ENCODE data around the gene FHIP1A.
A peak's percentile ranks its signal among the peaks of the same experiment; 100 is the strongest.
"Not testable (repeated sequence)": the region's sequence is repeated elsewhere in the genome, so short reads cannot be mapped to it uniquely, and the experiment has no call there.

FHIP1A gene

DNA sequence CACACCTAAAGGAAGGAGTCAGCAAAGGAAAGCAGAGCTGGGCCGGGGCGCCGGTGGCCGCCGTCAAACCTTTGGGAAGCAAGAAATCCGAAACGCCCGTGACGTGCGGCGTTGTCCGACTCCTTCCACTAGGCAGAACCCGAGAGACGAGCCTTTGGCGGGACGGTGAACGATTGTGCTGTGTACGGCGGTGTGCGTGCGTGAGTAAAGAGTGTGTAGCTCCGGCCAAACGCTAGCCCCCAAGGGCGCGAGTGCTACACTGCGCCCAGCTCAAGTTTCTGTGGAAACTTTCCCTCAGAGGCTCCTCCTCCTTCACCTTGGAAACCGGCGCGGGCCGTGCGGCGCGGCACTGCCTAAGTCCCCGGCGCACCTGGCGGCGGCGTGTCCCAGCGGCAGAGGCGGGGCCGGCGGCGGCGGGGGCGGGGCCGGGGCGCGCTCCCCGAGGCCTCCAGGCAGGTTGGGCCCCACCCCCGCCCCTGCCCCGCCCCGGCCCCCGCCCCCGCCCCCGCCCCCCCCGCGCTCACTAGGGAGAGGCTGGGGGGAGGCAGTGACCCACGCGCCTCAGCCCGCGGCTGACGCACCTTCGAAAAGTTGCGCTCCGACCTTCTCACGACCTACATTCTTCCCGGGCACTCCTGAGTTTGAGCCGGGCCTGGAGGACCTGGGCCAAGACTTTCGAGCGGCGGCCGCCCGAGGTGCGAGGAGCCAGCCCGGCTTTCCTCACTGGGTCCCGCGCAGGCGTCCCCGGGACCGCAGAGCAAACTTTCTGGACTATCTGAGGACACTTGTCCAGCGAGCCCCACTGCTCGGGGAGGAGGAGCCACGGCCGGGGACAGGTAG lies at the start of gene FHIP1A:
Gene FHIP1A, plus strand, starts transcription at position 547 of the 840 bp plus-strand sequence. CDS start 157,084 bp downstream, outside the sequence.
- peak; percentile 68 for DNase-seq

DNA sequence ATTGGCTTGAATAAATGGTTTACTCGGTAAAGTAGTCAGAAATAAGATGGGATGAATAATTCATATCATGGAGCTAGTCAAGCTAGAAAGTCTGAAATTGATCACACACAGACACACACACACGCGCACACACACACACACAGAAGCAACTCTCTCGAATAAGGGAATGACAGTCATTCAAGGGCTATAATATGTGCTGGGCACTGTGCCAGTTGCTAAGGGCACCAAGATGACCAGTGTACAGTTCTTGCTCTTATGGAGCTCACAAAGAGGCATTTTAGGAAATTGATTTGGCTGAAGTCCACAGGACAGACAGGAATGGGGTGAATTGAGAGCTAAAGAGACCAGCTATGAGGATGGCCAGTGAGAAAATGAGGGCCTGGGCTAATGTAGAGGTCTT lies 49.4 kb upstream of the FHIP1A start:
- DNase-seq, result no peak

DNA sequence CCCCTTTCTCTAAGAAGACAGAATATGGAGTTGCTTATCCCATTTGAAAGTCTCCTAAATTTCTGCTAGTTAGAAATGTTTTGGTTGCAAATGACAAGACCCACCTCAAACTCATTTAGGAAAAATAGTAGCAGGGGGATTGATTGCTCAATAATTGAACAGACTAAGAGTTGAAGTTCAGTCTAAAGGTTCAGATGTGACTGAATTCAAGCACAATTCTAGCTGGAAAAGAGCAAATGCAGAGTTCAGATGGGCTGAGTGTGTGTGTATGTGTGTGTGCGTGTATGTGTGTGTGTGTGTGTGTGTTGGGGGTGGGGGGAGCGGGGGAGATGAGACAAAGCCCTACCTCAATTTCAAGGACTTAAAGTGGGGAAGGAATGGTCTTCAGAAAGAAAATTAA lies 47.9 kb upstream of the FHIP1A start:
- no peak for DNase-seq

DNA sequence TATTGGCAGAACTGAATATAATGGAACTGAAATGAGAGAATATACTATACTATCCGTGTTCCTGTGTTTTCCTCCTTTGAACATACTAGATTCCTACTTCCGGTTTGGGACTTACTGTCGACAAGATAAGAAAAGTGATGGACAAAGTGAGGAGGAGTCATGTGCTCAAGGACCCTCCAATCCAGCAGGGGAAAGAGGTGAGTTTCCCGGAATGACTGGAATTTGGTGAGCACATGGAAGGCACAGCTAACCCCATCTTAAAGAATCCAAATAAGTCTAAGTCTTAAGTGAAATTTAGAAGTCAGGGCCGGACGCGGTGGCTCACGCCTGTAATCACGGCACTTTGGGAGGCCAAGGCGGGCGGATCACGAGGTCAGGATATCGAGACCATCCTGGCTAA lies 47.0 kb upstream of the FHIP1A start:
- DNase-seq, result no peak

DNA sequence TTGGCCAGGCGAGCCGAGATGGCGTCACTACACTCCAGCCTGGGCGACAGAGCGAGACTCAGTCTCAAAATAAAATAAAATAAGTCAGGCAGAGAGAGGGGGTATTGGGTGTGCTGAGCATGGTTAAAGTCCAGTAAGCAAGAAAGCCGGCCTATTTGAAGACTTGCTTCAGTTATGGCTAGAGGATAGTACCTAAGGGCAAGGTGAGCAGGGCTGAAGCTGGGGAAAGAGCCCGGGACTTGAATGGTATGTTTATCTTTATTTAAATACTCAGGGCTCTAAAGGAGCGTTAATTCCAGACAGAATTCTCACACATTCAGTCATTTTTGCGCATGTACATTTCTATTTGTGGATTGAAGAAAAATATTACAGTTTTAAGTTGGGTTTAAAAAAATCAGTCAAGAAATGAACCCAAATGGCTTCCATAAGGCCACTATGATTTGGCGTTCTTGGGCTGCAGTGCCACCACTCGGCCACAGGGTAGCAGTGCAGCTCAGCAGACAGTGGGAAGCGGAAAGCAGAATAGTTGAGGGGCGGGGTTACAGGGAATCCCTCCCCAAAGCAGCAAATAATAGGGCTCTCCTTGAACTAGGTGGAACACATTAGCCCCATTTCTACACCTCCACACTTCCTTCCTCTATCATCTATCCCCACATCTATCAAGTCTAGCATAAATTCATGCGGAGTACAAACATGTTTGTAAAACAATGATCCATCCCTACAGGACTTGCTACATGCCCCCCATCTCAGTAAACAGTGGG lies 46.4 kb upstream of the FHIP1A start:
- peak; percentile 73 for DNase-seq

DNA sequence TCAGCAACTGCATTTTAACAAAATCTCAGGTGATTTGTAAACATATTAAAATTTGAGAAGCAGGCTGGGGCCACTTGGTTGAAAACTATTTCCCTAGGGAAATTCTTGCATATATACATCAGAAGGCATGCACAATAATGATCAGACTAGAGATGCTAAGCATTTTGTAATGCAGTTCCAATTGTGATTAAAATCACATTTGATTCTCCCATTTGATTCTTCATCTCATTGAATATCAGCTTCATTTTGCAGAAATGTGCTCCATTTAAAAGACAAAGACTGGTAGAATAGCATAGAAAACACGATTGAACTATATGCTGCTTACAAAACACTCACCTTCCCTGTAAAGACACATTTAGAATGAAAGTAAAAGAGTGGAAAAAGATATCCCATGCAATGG lies 32.4 kb upstream of the FHIP1A start:
- DNase-seq, result no peak

DNA sequence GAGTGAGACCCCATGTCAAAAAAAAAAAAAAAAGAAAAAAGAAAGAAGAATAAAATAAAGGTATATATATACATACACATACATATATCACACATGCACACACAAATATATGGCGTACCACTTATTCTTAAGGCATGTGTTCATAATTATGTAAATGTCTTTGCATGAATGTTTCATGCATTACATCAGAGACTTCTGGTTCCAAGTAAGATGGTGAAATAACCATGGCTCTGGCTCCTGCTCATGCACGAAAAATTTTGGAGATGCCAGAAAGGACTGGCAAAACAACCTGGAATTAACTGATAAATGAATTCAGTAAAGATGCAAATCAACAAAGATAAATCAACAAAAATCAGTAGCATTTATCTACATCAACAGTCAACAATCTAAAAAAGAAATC lies 19.7 kb upstream of the FHIP1A start:
- DNase-seq, result no peak

DNA sequence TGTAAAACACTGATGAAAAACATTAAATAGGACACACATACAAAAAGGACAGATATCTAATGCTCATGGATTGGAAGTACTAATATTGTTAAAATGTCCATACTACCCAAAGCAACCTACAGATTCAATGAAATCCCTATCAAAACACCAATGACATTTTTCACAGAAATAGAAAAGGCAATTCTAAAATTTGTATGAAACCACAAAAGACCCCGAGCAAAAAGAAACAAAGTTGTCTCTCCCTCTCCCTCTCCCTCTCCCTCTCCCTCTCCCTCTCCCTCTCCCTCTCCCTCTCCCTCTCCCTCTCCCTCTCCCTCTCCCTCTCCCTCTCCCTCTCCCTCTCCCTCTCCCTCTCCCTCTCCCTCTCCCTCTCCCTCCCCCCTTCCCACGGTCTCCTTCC lies 19.2 kb upstream of the FHIP1A start:
- not testable (repeated sequence) for DNase-seq

DNA sequence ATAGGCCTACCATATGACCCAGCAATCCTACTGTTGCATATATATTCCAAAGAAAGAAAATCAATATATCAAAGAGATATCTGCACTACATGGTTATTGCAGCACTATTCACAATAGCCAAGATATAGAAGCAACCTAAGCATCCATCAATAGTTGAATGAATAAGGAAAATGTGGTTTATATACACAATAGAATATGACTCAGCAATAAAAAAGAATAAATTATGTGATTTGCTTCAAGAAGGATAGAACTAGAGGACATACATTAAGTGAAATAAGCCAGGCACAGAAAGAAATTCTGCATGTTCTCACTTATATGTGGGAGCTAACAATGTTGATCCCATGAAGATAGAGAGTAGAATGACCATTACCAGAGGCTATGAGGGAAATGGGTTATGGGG lies 13.1 kb upstream of the FHIP1A start:
- DNase-seq, result no peak

DNA sequence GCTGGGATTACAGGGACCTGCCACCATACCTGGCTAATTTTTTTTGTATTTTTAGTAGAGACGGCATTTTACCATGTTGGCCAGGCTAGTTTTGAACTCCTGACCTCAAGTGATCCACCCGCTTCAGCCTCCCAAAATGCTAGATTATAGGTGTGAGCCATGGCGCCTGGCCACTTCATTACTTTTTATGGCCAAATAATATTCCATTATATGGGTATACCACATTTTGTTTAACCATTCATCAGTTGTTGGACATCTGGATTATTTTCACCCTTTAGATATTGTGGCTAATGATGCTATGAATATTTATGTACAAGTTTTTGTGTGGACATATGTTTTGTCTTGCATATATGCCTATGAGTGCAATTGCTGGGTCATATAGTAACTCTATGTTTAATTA lies 8.6 kb upstream of the FHIP1A start:
- no peak for DNase-seq

DNA sequence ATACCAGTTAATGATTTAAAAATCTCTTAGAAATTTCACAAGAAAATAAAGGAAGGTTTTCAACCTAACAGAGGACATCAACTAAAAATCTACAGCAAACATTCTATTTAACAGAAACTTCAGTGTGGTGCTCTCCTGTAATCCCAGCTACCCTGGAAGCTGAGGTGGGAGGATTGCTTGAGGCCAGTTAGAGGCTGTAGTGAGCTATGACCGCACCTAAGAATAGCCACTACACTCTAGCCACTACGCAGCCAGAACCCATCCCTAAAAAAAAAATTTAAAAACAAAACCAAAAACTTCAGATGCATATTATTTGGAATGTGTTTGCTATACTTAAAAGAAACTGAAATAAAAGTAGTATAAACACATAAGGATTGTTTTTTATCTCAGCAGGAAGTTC lies 7.2 kb upstream of the FHIP1A start:
- DNase-seq, result no peak

DNA sequence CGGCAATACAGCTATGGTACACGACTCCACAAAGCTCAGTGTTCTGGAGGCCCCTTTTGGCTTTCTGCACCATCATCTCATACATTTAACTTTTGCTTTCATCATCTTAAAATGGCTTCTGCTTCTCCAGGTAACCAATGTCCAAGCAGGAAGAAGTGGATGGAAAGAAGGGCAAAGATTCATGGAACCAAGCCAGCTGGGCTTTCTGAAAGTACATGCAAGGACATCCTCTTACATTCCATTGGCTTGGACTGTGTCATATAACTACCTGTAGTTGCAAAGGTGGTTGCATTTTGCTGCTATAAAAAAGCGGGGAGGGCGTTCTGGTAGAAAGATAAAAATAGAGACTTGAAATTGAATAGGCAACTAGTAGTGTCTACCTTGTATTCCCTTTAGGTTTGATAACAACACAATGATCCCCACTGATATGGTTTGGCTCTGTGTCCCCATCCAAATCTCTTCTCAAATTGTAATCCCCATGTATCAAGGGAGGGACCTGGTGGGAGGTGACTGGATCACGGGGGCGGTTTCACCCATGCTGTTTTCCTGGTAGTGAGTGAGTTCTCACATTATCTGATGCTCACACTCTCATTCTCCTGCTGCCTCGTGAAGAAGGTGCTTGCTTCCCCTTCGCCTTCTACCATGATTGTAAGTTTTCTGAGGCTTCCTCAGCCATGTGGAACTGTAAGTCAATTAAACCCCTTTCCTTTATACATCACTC lies 6.7 kb upstream of the FHIP1A start:
- no peak for DNase-seq

DNA sequence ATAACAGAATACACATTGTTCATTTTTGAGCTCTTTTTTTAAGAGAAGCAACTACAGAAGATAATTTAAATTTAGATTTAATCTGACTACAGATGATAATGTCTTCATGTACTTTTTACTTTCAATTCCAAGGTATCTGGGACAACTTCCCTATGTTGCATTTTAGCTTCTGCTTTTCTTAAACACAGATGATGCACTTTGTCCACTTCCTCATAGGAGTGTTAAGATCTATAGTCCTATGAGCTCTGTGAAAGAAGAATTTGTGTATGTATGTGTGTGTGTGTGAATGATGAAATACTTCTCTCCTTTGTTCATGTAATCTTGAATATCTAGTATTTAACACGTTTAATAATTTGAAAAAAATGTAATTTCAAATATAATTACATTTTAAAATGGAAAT lies 5.3 kb upstream of the FHIP1A start:
- no peak for DNase-seq

DNA sequence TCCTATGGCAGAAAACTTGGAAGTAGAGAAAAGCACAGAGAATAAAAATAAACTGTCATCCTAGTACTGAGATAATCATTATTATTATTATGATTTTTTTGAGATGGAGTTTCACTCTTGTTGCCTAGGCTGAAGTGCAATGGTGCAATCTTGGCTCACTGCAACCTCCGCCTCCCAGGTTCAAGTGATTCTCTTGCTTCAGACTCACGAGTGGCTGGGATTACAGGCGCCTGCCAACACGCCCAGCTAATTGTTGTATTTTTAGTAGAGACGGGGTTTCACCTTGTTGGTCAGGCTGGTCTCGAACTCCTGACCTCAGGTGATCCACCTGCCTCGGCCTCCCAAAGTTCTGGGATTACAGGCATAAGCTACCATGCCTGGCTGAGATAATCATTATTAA lies 4.2 kb upstream of the FHIP1A start:
- DNase-seq, result not testable (repeated sequence)

DNA sequence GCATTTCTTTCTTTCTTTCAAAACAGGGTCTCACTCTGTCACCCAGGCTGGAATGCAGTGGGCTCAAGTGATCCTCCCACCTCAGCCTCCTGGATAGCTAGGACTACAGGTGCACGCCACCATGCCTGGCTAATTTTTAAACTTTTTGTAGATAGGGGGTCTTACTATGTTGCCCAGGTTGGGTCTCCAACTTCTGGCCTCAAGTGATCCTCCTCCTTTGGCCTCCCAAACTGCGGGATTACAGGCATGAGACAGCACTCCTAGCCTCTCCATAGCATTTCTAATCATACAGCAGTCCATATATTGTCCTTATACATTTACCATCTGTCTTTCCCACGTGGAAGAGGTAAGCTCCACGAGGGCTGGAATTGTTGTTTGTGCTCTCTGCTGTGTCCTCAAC lies 2.0 kb upstream of the FHIP1A start:
- no peak for DNase-seq

DNA sequence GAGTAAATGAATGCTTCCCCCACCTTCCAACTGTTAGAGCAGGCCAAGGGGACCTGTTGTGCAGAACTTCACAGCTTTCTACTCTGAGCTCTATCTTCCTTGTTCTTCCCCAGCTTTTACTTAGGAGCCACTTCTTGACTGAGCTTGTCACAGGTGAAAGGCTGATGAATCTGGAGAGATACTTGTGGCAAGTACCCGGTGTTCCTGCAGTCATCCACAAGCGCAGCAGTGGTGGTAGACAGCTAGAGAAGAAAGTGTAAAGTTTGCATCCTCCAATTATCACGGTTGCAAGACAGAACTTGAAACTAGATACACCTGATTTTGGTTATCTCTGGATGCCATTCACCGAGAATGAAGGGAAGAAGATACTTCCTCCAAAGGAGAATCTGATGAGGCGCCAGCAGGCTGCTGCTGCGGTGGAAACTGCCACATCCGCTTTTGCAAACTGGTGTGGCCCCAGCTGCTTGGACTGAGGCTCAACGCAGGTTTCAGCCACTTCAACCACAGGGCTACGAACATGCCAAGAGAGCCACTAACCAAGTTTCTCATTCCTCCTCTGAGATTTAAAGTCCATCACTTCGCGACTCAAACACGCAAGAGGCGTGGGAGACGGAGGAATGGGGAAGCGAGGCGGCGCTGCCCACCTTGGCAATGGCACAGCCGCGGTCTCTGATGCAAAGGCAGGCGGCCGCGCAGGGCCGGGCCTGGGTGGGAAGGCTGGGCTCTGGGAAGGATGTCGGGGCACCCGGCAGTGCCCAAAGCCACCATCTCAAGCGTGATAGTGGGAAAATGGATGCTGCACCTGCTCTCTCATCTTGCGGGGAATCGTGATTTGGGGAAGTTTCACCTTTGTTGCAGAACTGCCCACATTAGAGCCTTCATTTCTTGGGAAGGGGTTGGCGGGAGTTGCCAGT lies 1.3 kb upstream of the FHIP1A start:
- peak; percentile 47 for DNase-seq

DNA sequence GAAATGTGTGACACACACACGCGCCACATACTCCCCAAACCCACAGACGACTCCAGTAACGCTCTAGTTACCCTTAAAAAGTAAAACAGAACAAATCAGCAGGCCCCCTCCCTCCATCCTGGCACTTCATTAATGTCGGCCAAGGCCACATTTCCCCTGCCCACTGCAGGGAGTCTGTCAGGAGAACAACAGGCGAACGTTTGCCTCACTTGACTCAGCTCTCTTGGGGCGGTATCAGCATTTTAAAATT lies 671 bp upstream of the FHIP1A start:
- DNase-seq, result no peak

DNA sequence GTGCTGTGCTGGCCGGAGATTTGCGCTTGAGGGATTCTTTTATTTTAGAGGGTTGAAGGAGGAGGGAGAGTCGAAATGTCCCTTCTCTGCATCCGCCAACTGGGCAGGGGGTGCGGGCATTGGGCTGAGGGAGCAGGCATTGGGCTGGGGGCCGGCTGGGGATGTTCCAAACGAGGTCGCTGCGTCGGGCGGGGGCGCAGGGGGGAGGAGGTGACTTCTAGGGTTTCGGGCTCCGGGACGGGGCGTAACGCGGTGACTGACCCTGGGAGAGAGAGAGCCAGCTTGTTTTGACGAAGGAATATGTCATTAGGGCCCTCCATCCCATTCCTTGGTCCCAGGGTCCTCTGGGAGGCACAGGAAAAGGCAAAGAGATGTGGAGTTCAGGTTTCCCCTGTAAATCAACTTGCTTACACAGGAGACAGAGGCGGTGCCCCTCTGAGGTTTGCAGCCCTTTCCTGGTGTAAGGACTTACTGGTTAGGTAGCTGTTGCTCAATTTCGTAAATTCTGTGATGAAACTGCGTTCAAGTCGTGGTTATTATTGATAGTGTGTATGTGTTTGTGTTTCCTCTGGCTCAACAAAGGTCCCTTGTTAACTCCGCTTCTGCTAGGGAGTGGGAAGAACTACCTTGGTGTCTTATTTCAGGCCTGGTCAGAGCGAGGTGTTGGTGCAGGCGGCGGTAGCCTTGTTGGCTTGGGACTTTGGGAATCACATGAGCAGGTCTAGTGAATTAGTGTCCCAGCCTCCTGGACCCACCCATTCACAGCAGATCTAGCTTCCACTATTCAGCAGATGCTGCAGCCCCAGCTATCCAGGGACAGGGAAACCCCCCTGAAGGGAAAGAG lies 716 bp downstream of the FHIP1A start:
- no peak for DNase-seq

DNA sequence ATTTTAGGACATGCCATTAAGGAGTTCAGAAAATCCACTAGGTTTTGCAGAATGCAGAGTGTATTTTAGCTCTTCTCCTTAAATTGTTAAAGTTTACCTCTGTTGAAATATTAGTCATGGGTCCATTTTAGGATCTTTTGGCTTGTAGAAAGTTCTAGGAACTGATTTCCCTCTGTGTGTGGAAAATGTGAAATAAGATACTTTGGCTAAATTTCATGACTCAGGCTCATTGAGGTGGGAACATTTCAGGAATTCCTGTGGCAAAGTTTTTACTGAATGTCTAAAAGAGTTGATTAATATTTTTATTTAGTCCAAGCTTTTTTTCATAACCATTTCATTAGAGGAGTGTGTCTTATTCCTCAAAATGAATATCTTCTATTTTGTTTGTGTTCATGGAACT lies 7.0 kb downstream of the FHIP1A start:
- no peak for DNase-seq

DNA sequence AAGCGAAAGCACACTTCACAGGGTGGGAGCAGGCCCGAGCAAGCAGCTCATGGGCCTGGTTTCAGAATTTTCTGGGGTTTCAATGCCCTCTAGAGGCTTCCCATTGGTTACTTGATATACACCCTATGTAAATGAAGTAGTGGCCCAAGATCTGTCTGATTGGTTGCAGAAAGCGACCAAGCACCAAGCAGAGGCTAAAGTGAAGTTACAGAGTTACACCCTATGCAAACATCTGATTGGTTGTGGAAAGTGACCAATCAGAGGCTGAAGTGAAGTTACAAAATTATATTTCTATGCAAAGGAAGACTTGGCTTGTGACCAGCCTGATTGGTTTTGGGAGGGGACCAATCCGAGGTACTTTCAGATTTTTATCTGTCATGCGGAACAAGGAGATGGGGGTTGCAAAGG lies 8.2 kb downstream of the FHIP1A start:
- DNase-seq, result no peak

DNA sequence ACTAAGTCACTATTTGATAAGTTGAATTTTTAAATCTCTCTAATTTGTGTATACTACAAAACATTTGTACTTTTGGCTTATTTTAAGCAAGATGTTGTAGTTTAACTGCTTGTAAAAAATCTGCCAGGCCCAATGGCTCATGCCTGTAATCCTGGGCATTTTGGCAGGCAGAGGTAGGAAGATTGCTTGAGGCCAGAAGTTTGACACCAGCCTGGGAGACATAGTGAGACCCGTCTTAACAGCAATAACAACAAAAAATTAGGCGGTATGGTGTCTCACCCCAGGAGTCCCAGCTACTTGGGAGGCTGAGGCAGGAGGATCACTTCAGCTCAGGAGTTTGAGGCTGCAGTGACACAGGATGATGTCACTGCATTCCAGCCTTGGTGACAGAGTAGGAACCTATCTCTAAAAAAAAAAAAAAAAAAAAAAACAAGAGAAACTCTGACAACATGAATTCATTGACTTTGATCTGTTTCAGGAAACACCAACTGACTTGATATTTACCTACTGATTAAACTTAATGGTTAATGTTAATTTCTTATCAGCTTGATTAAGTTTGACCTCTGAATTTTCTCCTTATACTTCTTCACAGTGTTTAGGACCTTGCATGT lies 8.9 kb downstream of the FHIP1A start:
- no peak for DNase-seq

DNA sequence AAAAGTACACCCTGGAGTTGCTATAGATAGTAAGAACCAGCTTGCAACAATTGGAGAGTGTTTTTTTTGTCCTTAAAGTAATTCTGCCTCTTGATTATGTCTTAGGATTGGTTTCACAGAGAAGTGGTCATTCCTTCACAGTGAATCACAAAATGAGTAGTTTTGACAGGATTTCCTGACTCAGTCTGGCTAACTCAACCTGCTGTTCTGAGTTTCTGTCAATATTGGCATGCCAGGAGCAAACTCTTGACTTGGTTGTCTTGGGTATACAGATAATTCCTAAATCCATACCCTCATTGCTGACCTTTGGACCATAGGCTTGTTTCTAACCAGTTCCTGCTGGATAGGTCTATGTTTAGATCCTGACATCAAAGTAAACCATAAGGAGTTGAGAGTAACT lies 9.4 kb downstream of the FHIP1A start:
- DNase-seq, result no peak

All from activated CD4-positive, CD25-positive, alpha-beta regulatory T cell treated with anti-CD3 and anti-CD28 coated beads, Interleukin-2, amount 50 U/mL, for 72 hours (primary cell).